Iris pigment epithelial cell (primary cell): Measurements from ENCODE around the gene ATXN3.
A peak's percentile ranks its signal among the peaks of the same experiment; 100 is the strongest.
"Not testable (repeated sequence)": the region's sequence is repeated elsewhere in the genome, so short reads cannot be mapped to it uniquely, and the experiment has no call there.

Experiments used
- DNase-seq: peaks from one replicate; pipeline ENCODE4 v3.0.0-alpha.2; 2011; ENCODE audit warnings: low read depth

The ATXN3 gene

GRCh38 chr14:92058006-92058917 is 48.1 kb downstream of the ATXN3 start:
- no peak for DNase-seq

- DNase-seq = no peak
Measured at GRCh38 chr14:92049781-92050180, 56.6 kb downstream of the ATXN3 start.

- not testable (repeated sequence) for DNase-seq
Measured at GRCh38 chr14:92049221-92049620, 57.2 kb downstream of the ATXN3 start.

- not testable (repeated sequence) for DNase-seq
Measured at GRCh38 chr14:92045904-92046303, 60.5 kb downstream of the ATXN3 start.

- DNase-seq = not testable (repeated sequence)
Measured at GRCh38 chr14:92041766-92042165, 64.6 kb downstream of the ATXN3 start.

- DNase-seq = no peak
Measured at GRCh38 chr14:92041203-92041602, 65.2 kb downstream of the ATXN3 start.

- peak; percentile 25 for DNase-seq
Measured at GRCh38 chr14:92040431-92041051, 65.8 kb downstream of the ATXN3 start.

DNA sequence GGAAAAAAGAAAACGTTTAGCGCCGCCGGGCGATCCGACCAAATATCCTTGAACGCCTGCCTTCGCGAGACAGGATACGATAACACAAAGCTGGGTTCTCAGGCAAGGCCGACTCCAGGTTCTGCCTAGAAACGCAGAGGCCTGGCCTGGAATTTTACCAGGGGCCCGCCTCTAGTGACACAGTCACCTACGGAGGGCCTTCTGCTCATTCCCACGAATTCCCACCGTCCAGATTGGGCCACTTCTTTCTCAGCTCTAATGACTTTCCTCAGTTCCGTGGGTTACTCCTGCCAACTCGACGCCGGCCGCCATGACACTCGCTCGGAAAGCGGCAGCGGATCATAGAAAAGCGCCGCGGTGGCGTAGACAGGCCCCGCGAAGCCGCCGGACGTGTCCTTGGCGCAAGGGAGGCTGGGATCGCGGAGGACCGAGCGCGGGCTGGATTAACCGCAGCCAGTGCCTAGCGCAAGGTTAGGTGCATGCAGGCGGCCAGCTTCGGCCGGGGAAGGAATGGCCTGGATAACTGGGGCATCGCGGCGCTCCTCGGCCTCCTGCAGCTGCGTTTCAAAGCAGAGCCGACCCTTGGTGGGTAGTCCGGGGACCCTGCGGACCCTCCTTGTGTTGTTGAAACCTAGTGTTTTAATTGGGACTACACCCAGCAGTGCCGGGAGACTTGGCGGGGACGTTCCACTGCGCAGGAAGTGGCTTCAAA is 66.5 kb downstream of the ATXN3 start, which contains the start of gene TRIP11:
TRIP11 (minus strand) TSS at position 341 of the 712 bp plus-strand sequence. CDS start 374 bp downstream, outside the sequence.
- peak; percentile 96 for DNase-seq

DNA sequence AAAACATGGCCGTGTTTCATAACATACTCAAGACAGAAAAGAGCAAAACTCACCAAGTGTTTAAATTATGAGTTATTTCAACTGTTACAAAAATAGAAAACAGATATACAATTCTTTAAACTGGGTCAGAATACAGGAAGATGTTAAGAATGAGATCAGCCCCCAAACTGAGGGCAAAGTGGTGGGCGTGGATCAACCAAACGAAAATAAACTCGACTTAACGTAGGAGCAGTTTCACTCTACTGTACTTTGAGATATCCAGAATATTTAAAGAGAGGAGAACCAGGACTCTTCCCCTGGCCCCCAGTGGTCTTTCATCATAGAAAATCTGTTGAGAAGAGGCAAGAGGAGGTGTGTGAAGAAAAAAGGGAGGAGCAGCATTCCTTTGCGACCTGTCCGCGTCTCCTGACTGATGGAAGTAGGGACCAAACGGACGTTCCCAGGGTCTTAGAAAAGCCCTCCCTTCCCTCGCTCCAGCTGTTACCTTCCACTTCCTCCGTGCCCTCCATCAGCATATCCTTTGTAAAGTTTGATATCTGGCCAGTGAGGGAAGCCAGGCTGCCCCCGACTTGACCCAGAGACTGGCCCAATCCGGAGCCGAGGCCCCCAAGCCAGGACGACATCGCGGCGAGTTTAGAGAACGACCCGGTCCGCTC is 67.2 kb downstream of the ATXN3 start:
- peak; percentile 81 for DNase-seq

DNA sequence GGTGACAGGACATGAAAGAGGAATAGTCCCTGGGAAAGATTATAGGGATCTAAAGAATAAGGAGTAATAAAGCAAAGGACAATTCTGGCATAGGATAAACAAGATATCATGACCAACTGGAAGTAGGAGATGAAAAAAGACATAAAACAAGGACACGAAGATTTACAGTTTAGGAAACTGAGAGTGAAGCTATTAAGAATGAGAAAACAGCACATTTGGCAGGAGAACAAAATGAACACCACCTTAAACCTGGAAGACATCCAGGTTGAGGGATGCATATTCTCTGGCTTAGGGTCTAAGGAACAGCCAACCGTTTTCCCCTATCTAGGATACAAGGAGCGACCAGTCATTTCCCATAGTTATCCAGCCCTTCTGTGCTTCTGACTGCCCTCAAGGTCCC is 68.4 kb downstream of the ATXN3 start:
- DNase-seq = peak; percentile 6

DNA sequence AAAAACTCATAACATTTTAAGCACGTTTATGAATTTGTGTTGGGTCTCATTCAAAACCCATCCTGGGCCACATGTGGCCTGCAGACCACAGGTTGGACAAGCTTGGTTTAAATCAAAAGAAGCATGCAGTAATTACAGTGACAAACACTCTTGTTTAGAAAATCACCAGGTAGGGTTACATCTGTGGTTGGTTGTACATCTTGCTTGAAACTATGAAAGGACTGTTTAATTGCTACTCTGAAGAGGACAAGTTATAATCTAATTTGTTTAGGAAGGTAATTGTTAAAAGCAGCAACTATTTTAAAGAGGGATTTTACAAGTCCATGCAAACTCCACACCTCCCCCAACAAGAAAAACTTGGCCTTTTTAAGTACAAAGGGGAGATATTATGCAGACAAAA is 70.5 kb downstream of the ATXN3 start:
- no peak for DNase-seq

DNA sequence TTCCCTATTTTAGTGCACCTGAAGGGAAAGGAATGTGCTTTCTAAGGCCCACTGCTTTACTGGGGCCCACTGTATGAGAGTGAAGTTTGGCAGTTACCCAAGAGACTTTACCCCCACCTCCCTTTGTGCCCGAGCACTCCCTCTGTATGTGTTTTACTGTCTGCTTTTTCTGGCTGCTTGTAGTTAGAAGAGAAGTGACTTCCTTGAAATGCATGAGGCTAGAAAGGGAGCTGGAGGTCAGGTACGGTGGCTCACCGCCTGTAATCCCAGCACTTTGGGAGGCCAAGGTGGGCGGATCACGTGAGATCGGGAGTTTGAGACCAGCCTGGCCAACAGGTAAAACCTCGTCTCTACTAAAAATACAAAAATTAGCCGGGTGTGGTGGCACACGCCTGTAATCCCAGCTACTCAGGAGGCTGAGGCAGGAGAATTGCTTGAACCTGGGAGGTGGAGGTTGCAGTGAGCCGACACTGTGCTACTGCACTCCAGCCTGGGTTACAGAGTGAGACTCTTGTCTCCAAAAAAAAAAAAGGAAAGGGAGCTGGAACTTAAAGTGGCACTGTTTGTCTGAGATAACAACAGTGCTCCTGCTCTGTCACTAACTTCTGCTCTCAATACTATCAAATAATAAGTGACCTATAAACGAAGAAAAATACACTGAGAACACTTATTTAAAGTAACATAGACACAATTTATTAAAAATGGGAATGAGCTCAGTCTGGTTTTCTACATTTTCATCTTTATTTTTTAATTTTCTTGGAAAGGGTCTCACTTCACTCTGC is 72.3 kb downstream of the ATXN3 start:
- no peak for DNase-seq

DNA sequence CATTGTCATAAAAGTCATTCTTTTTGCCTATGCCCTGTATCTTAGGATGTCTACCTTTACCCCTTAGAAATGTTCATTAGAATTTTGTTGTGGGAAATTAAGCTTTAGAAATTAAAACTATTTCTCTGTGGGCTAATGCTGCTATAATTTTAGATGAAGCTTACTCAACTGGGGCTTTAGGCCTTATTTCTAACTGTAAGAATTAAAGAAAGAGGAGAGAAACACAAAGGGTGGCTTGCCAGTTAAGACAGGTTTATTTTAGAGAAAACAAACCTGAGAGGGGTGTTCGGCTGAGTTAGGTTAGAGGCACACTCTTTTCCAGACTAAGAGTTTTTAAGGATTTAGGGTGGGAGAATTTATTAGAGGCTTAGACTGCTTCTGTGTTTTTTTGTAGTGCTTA is 72.9 kb downstream of the ATXN3 start:
- DNase-seq = no peak

DNA sequence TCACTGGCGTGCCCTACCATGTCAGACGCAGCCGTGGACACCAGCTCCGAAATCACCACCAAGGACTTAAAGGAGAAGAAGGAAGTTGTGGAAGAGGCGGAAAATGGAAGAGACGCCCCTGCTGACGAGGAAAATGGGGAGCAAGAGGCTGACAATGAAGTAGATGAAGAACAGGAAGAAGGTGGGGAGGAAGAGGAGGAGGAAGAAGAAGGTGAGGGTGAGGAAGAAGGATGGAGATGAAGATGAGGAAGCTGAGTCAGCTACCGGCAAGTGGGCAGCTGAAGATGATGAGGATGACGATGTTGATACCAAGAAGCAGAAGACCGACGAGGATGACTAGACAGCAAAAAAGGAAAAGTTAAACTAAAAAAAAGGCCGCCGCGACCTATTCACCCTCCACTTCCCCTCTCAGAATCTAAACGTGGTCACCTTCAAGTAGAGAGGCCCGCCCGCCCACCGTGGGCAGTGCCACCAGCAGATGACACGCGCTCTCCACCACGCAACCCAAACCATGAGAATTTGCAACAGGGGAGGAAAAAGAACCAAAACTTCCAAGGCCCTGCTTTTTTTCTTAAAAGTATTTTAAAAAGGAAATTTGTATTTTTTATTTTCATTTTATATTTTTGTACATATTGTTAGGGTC is 79.7 kb downstream of the ATXN3 start:
- no peak for DNase-seq

DNA sequence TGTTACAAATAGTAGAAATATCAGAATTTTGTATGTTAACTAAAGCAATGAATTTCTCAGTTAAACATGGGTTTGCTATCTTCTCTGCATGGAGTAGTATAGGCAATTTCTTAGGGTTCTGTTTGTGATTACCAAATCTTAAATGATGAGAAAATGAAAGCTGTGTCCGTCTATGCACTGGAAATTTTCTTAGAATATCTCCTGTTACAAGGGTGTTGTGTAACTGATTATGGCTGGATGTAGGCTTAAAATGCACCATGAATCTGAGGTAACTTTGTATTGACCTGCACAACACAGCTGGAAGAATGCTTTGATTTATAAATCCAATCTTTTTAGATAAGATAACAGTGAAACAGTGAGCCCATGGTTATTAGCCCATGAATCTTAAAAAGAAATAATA is 84.3 kb downstream of the ATXN3 start:
- DNase-seq = peak; percentile 53

DNA sequence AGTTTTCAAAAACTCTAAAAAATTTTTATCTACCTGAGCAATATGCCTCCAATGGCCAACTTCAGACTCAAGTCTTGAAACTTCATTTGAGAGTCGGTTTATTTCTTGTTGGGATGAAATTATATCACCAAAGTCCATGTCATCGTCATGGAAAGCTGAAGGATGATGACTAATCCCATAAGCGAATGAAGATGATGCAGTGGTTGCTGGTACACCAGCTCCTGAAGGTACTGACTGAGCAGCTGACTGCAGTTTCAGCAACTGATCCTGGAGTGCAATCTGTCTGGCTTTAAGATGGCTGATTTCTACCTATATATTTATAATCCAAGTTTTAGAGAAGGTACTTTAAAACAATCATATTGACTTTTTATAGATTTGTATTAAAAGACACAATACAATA is 84.9 kb downstream of the ATXN3 start:
- DNase-seq = peak; percentile 21

DNA sequence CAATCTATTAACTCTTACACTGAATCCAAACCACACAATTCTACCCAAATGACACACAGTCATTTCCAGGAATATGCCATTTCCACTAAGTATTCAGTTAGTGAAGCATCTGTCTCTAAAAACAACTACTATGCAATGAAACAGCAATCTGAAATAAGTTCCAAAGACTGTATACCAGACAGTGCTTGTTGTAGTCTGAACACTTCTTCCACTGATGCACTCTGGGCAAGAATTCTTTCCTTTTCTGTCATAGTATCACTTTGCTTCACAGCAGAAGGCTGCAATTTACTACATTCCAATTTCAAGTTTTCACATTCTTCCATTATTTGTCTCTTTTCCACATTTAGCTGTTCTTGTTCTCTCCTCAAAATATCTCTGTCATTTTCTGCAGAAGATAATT is 92.3 kb downstream of the ATXN3 start:
- DNase-seq = no peak

- no peak for DNase-seq
Measured at GRCh38 chr14:92012121-92012748, 94.1 kb downstream of the ATXN3 start.

DNA sequence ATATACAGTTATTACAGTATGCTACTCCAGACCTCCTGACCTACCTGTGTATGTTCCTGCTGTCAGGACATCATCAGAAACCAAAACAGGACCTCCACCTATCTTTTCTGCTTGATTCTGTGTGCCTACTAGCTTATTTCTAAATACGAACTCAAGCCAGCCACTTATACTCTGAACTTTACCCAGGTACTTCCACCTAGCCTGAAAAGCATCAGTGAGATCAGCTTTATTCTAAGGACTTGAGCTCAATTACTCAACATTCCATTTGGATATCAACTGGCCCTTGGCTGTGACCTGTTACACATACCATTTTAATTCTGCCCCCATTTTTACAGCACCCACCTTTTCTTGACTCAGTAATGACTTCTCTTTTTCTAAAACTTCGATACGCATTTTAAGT is 95.7 kb downstream of the ATXN3 start:
- DNase-seq = no peak

GRCh38 chr14:92009604-92010003 is 96.8 kb downstream of the ATXN3 start:
- peak; percentile 21 for DNase-seq
